HAP-1 (cell line): ENCODE results near the gene TBX6.

ENCODE experiments used
- DNase-seq, 2 experiments: peaks; one replicate each; pipeline ENCODE4 v3.0.0-alpha.2; 2016 to 2020; ENCODE audit warnings: low spot score in 2 of 2
- H3K27me3 ChIP-seq: fragments of 250-450 bp; sonication (Bioruptor Pico); 2 replicates; pipeline ENCODE4 v1.5.1; 2020; ENCODE audit warnings: low read depth, mild to moderate bottlenecking, moderate library complexity
- H3K36me3 ChIP-seq: fragments of 250-450 bp; sonication (Bioruptor Pico); replicated peaks from 2 replicates; pipeline ENCODE4 v1.5.1; 2020; ENCODE audit warnings: mild to moderate bottlenecking
- H3K4me1 ChIP-seq: fragments of 250-450 bp; sonication (Bioruptor Pico); 2 replicates; pipeline ENCODE4 v1.5.1; 2020; ENCODE audit warnings: mild to moderate bottlenecking
- H3K4me3 ChIP-seq: fragments of 250-450 bp; sonication (Bioruptor Pico); 2 replicates; pipeline ENCODE4 v1.5.1; 2020; ENCODE audit warnings: mild to moderate bottlenecking, moderate library complexity
- H3K9me3 ChIP-seq: fragments of 250-450 bp; sonication (Bioruptor Pico); 2 replicates; pipeline ENCODE4 v1.5.1; 2020; ENCODE audit warnings: mild to moderate bottlenecking, moderate library complexity
- in situ Hi-C: fragments of 300-500 bp; cut with MboI; formaldehyde crosslinking; loops from 3 replicates; pipeline ENCODE4 v1.14.3; 2020; ENCODE audit warnings: low sequenced_read_pairs, inconsistent platforms, mixed read lengths

Gene TBX6

GRCh38 chr16:30108059-30108850 is 16.5 kb upstream of the TBX6 start:
- H3K9me3 ChIP-seq: no peaks in the 10 kb centered on the region
- in situ Hi-C loops: loop anchor here (25.0 kb wide), 1 partner anchor 529 kb away; no protein-coding TSS in a partner anchor
- H3K27me3 ChIP-seq: no peaks in the 10 kb centered on the region
- DNase-seq: no peak
- no peaks in the 10 kb centered on the region for H3K4me1 ChIP-seq
- no peak overlapping the region for H3K4me3 ChIP-seq
- H3K36me3 ChIP-seq: no peaks in the 10 kb centered on the region

DNA sequence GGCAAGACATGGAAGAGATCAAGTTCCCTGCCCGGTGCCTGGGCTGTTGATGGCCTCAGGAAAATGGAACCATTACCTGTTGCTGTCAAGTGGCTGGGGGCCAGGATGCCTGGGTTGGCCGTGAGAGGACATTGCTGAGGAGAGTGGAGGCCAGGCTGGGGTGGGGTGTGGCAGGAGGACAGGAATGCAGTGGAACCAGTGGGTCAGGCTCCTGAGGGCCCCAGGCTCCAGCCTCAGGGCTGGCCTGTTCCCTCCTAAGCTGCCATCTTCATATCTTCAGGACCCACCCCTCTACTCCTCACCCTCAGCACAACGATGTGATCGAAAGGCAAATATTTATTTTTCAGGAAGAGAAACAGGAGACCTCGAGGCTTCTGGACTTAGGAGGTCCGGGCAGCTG is 12.8 kb upstream of the TBX6 start:
- H3K9me3 ChIP-seq: no peaks in the 10 kb centered on the region
- DNase-seq: no peak
- H3K27me3 ChIP-seq: no peaks in the 10 kb centered on the region
- no peaks in the 10 kb centered on the region for H3K36me3 ChIP-seq
- no peak overlapping the region for H3K4me3 ChIP-seq
- no peaks in the 10 kb centered on the region for H3K4me1 ChIP-seq
- in situ Hi-C loops: loop anchor here (25.0 kb wide), 1 partner anchor 533 kb away; no protein-coding TSS in a partner anchor

GRCh38 chr16:30104090-30104489 is 12.4 kb upstream of the TBX6 start:
- no peaks in the 10 kb centered on the region for H3K4me1 ChIP-seq
- no peaks in the 10 kb centered on the region for H3K9me3 ChIP-seq
- H3K27me3 ChIP-seq: no peaks in the 10 kb centered on the region
- in situ Hi-C loops: loop anchor here (25.0 kb wide), 1 partner anchor 533 kb away; no protein-coding TSS in a partner anchor
- DNase-seq: no peak
- no peak overlapping the region for H3K4me3 ChIP-seq
- no peaks in the 10 kb centered on the region for H3K36me3 ChIP-seq

DNA sequence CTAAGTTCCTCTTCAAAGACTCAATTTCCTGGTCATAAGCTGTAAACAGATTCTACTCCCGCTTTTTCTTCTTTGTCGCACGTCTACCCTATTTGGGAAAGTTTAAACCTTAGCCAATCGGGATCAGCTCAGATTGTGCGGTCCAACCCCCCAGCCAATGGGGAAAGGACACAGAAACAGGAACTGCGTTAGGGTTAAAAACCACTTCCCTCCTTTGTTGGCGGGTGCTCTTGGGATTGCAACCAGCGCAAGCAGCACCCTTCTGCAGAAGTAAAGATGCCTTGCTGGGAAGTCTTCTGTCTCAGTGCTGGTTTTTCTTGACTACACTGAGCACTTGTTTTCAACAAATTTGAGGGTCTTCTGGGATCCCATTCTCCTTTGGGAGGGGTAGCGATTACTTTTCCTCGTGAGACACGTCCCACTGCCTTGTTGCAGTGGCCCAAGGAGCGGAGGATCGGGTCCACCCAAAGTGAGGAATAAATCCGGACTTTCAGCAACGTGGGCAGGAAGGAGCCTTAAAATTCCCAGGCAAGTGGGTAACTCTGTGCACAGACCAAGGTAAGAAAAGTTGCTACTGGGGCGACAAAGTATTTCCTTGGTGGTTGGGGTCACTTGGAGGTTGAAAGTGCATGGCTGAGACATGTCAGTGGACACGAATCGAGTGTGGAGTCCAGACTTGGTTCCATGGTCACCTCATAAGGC is 5.3 kb upstream of the TBX6 start:
- in situ Hi-C loops: loop anchor here (25.0 kb wide), 1 partner anchor 290 kb away; the partner anchor contains the start of genes SEPTIN1 and ZNF48
- Histone ChIP-seq H3K4me1 (peaks cover 14% of the 10 kb centered on the region), H3K27me3 (no peaks in the 10 kb centered on the region), H3K36me3 (no peaks in the 10 kb centered on the region; the same call in 1 of the 2 replicates), H3K9me3 (peaks cover 19% of the 10 kb centered on the region), H3K4me3 (peak overlapping the region; percentile 30)
- no peak for DNase-seq

DNA sequence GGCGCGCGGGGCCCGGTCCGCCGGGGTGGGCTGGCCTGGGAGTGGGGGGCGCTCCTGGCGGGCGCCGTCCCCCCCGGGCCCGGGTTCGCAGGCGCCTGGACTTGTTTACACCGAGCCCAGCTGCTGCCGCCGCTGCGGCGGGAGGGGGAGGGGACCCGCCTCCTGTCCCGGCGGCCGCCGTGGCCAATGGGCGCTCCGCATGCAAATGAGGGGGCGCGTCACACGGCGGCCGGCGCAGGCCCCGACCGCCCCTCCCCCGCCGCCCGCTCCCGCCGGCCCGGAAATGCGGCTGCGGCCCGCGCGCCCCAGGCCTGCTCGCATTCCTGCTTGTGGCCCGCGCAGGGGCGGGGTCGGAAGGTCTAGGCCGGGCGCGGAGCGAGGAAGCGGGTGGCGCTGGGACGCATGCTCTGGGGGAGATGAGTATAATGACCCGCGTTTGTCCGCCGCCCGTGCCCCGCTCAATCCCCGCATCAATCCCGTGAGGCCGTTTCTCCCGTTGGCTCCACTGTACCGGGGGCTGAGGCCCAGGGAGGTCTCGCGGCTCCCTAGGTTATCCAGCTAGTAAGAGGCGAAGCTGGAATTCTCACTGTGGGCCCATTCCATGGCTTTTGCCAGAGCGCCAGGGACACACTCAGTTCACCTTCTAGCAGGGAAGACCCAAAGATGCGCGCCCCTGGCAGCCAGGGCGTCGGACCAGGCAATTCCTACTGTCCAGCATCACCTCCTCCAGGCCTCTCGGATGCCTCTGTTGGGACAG is 4.6 kb upstream of the TBX6 start, which contains the start of gene YPEL3:
TSS of gene YPEL3 (minus strand) at position 109 of the 757 bp plus-strand sequence. CDS start 731 bp downstream, outside the sequence.
- DNase-seq: peak; percentile 79 to 93
- H3K4me3 ChIP-seq: peak within 1 kb of the TSS; percentile 30
- no peaks in the 10 kb centered on the region; the same call in 1 of the 2 replicates for H3K36me3 ChIP-seq
- no peaks in the 10 kb centered on the region for H3K27me3 ChIP-seq
- peaks cover 18% of the 10 kb centered on the region for H3K4me1 ChIP-seq
- peaks cover 19% of the 10 kb centered on the region for H3K9me3 ChIP-seq
- in situ Hi-C loops: loop anchor here (25.0 kb wide), 1 partner anchor 291 kb away; the partner anchor contains the start of genes SEPTIN1 and ZNF48

- H3K36me3 ChIP-seq: no peaks in the 10 kb centered on the region; the same call in 1 of the 2 replicates
- DNase-seq: no peak
- peaks cover 18% of the 10 kb centered on the region for H3K4me1 ChIP-seq
- H3K27me3 ChIP-seq: no peaks in the 10 kb centered on the region
- peak overlapping the region; percentile 21 for H3K4me3 ChIP-seq
- H3K9me3 ChIP-seq: peaks cover 19% of the 10 kb centered on the region
- in situ Hi-C loops: loop anchor here (25.0 kb wide), 1 partner anchor 292 kb away; the partner anchor contains the start of genes SEPTIN1 and ZNF48
Observed at GRCh38 chr16:30095166-30096078, 3.7 kb upstream of the TBX6 start.

- Histone ChIP-seq H3K4me3 (no peak overlapping the region), H3K4me1 (peaks cover 18% of the 10 kb centered on the region), H3K36me3 (no peaks in the 10 kb centered on the region; the same call in 1 of the 2 replicates), H3K9me3 (peaks cover 19% of the 10 kb centered on the region), H3K27me3 (no peaks in the 10 kb centered on the region)
- DNase-seq: no peak
- in situ Hi-C loops: loop anchor here (25.0 kb wide), 1 partner anchor 293 kb away; the partner anchor contains the start of genes SEPTIN1 and ZNF48
Observed at GRCh38 chr16:30094541-30095165, 2.9 kb upstream of the TBX6 start.

- H3K4me1 ChIP-seq: peaks cover 18% of the 10 kb centered on the region
- H3K27me3 ChIP-seq: no peaks in the 10 kb centered on the region
- H3K9me3 ChIP-seq: peaks cover 10% of the 10 kb centered on the region
- DNase-seq: peak; percentile 89 to 93
- no peaks in the 10 kb centered on the region; the same call in 1 of the 2 replicates for H3K36me3 ChIP-seq
- H3K4me3 ChIP-seq: peak overlapping the region; percentile 40
- in situ Hi-C loops: loop anchor here (25.0 kb wide), 1 partner anchor 295 kb away; the partner anchor contains the start of genes SEPTIN1 and ZNF48
Observed at GRCh38 chr16:30092373-30093010, 768 bp upstream of the TBX6 start.

DNA sequence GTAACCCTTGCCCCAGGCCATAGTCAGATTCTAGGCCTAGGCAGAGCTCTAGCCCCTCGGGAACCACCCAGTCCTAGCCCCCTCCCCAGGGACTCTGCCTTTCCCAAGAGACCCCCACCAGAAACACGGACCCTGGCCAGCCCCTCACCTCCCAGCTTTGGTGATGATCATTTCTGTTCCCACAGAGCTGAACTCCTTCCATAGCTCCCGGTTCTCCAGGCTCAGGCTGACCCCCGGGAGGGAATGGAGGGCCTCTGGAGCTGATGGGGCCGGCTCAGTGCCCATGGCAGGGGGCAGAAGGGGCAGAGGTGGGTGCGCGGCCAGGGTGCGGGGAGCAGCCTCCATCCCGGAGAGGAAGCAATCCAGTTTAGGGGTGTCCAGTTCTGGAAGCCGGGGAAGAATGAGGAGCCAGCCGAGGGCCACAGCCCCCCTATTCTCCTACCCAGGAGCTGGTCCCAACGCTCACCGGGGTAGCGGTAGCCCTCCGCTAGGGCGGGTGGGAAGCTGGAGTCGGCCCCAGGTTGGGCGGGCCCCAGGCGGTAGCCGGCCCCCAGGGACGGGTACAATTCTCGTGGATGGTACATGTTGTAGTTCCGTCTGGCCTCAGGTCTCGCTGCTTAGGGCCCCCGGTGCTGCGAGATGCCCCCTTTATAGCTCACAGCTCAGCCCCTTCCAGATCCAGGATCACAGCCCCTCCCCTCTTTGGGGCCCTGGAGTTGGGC is 953 bp downstream of the TBX6 start:
- H3K36me3 ChIP-seq: no peaks in the 10 kb centered on the region; the same call in 1 of the 2 replicates
- DNase-seq: no peak
- in situ Hi-C loops: loop anchor here (25.0 kb wide), 1 partner anchor 297 kb away; the partner anchor contains the start of genes SEPTIN1 and ZNF48
- peaks cover 15% of the 10 kb centered on the region for H3K4me1 ChIP-seq
- no peaks in the 10 kb centered on the region for H3K27me3 ChIP-seq
- no peak overlapping the region for H3K4me3 ChIP-seq
- no peaks in the 10 kb centered on the region for H3K9me3 ChIP-seq

DNA sequence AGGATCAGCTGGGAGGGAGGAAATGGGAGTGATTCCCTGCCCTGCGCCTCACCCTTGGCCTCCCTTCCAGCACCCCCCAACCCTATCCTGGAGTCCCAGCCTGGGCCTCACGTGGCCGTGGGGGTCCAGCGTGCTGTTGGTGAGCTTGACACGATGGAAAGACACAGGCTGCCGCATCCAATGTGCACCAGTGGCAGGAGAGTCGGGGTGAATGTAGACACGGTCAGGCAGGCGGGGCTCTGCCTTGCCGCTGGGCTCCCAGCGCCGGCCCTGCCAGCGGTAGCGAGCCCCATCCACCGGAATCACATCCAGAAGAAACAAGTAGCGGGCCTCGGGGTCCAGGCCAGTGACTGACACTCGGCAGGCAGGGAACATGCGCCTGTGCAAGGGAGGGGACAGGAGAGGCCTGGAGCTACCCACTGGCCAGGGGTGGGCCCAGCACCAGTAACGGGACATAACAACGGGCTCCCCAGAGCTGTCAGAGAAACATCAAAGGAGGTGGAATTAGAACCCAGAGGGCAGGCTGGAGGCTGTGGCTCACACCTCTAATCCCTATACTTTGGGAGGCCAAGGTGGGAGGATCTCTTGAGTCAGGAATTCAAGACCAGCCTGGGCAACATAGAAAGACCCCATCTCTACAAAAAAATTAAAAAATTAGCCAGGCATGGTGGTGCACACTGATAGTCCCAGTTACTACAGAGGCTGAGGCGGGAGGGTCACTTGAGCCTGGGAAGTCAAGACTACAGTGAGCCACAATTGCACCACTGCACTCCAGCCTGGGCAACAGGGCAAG is 2.7 kb downstream of the TBX6 start:
- no peak overlapping the region for H3K4me3 ChIP-seq
- in situ Hi-C loops: loop anchor here (25.0 kb wide), 1 partner anchor 298 kb away; the partner anchor contains the start of genes SEPTIN1 and ZNF48
- H3K36me3 ChIP-seq: peaks cover 15% of the 10 kb centered on the region
- DNase-seq: no peak
- no peaks in the 10 kb centered on the region for H3K27me3 ChIP-seq
- no peaks in the 10 kb centered on the region for H3K9me3 ChIP-seq
- H3K4me1 ChIP-seq: peaks cover 13% of the 10 kb centered on the region
